GM19035 (cell line): ENCODE data around the gene TMCO6.
"Not testable (repeated sequence)": the region's sequence is repeated elsewhere in the genome, so short reads cannot be mapped to it uniquely, and the experiment has no call there.

Experiments used
- ATAC-seq: cut with Tn5 transposase; IDR thresholded peaks from one replicate; pipeline ENCODE4 v1.9.1; 2021; ENCODE audit not compliant: unreplicated experiment

TMCO6 gene

DNA sequence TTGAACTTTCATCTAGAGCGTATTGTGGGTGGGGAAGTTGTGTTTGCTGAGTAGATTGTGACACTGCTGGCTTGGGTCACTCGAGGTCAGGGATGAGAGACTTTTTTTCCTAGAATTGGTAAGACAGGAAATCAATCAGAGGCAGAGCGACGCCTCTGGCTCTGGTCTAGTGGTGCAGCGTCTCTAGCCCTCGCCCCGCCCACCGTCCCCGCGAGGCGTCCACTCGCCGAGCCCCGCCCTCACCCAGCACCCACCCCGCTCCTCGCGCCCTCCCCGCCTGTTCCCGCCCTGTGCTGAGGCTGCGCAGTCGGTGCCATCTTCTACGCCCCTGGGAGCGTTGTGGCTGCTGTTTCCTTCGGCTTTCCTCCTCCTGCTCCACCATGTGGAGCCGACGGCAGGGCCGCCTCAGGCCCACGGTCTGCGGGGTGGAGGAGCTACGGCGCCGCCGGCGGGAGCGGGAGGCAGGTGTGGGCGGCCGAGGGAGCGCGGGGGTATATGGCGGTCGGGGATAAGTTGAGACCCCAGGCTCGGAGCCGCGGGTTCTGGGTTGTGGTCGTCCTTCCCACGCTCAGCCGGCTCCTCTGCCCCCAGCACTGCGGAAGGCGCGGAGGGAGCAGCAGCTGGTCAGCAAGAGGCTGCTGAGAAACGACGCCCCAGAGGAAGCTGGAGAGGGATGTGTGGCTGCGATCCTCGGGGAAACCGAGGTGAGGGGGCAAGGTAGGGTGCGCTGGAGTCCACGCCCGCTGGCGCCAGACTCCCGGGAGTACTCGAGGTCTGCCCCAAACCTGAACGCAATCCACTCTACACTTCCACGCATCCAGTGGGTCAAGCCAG, at the start of gene TMCO6:
Gene TMCO6, plus strand, starts transcription at position 304 of the 834 bp plus-strand sequence. Its CDS starts 77 bp downstream, at position 381.
- ATAC-seq, result peak; percentile 94

DNA sequence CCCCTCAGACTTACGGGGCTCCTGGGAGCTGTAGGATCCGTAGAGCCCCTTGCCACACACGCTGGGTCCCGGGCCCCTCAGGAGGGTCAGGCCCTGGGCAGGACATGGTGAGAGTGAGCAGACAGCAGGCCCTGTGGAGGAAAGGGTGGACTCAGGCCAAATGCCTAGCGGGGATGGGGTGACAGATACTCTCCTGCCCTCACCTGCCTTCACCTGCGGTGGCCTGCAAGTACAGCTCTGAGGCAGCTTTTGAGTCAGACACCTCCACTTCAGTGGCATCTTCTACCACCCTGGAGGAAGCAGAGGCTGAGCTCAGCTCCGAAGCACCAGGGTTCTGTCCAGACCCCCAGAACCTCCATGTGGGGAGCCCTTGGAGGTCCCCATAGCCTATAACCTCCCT, 48.4 kb upstream of the TMCO6 start:
- ATAC-seq, result no peak

DNA sequence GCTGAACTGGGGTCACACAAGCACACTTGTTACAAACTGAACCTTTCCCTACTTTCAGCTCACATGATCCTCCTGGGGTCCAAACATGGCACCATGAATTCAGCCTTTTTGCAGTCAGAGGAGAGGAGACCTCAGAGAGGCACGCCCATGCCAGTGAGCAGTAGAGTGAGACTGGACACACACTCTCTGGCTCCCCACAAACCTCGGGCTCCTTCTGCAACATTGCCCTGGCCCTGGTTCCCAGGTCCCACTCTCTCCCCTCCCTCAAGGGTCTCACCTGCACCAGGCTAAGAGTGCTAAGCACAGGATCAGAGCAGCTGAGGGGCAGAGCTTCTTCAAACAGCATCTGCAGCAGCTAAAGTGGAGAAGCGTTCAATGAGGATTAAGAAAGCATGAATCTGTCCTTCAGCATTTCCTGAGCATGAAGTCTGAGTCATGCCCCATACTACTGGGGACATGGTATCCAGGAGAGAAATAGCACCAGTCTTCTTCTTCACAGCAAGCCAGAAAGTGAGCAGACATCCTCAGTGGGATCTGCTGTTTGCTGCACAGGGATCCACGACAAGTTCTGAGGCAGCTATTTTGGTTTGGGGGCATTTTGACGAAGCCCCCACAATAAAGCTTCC, 47.4 kb upstream of the TMCO6 start:
- ATAC-seq, result no peak

DNA sequence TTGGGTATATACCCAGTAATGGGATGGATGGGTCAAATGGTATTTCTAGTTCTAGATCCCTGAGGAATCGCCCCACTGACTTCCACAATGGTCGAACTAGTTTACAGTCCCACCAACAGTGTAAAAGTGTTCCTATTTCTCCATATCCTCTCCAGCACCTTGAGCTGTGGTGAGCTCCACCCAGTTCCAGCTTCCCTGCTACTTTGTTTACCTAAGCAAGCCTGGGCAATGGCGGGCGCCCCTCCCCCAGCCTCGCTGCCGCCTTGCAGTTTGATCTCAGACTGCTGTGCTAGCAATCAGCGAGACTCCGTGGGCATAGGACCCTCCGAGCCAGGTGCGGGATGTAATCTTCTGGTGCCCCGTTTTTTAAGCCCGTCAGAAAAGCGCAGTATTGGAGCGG, 46.2 kb upstream of the TMCO6 start:
- not testable (repeated sequence) for ATAC-seq

DNA sequence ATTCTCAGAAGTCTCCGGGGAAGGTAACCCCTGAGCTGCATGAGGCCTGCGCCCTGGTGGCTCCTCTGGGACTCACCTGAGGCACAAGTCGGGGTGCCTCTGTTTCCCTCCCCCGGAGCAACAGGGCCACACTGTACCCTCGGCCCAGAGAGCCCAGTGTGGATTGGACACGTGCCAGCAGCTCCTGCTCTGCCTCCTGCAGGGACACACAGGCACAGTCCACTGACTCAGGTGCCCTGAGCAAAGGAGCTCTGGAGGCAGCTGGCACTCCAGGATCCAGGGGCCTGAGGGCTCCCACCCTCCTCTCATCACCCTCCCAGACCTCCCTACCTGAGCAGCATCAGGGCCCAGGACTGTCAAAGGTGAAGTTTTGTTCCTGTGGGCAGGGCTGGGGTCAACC, 45.1 kb upstream of the TMCO6 start:
- ATAC-seq, result no peak

DNA sequence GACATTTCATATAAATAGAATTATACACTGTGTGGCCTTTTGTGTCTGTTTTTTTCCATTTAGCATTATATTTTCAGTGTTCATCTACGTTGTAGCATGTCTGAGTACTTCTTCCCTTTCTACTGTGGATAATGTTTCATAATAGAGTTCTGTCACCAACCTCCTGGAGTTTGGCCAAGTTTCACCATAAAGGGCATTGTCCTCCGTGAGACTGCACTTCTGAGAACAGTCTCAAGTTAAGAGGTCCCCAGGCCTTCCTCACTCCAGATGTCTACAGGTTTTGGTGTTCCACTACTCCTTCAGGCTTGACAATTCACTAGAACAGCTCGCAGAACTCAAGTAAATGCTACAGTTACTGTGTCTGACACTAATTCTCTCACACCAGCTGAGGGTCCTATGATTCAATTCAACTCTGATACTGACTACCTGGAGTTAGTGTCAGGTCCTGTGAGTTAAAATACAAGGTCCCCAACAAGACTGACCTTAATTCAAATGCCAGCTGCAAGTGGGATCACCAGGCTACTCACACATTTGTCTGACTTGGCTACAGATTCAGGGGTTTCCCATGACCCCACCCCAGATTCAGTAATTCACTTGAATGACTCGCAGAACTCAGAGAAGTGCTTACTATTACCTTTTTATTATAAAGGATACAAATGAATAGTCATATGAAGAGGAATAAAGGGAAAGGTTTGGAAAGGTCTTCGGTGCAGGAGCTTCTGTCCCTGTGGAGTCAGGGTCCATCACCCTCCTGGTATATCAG, 43.5 kb upstream of the TMCO6 start:
- ATAC-seq, result no peak

DNA sequence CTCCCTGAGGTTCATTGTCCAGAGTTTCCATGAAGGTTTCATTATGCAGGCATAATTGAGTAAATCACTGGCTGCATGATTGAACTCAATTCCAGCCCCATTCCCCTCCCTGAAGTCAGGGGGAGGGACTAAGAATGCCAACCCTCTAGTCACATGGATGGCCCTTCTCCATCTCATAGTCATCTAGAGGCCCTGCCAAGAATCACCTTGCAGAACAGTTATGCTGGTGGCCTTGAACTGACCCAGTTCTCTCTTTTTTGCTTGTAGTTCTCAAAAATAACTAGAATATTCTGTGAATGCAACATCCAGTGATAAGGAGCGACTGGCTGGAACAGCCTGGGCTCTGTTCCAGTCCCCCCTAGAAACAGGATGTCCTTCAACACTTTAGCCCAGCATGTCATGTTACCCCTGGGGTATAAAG, 42.9 kb upstream of the TMCO6 start:
- no peak for ATAC-seq

DNA sequence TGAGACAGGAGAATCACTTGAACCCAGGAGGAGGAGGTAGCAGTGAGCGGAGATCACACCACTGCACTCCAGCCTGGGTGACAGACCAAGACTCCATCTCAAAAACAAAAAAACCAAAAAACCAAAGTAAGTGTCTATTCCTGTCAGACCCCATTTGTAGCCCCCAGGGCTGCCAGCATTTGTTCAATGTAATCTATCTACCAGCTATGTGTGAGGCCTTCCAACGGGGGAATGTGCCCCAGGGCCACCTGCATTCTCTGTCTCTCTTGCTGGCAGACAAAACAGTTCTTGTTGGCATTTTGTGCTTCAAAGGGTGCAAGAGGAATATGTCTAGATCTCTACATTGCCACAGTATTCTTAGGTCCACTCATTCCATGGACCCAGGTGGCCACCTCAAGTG, 40.4 kb upstream of the TMCO6 start:
- no peak for ATAC-seq

DNA sequence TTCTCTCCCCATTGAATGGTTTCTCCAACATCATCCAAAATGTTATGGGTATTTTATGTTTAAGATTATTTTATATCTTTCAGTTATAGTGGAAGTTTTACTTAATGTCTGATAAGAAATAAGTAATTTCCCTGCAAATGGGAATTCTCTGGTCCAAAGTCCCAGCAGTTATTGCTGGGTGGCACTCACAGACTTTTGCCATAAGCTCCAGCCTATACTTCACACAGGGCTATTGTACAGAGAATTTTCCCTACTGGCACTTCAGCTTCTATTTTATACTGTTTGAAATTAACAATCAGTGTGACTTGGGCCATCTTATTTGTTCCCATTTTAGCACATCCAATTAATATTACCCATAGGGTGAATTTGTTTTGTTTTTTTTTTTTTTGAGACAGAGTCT, 39.2 kb upstream of the TMCO6 start:
- ATAC-seq, result no peak

DNA sequence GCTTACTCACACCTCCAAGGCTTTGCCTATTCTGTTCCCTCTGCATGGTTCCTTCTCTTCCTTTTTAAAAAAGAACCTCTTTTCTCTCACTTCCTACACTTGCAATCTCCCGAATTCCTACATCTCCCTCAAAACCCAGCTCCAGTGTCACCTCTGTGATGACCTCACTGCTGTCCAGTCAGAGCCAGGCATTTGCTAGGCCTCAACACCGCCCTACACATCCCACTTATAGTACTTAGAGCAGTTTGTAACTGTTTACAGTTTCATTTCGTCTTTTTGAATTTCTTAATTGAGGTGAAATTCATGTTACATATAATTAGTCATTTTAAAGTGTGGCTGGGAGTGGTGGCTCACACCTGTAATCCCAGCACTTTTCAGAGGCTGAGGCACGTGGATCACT, 37.1 kb upstream of the TMCO6 start:
- ATAC-seq, result no peak

DNA sequence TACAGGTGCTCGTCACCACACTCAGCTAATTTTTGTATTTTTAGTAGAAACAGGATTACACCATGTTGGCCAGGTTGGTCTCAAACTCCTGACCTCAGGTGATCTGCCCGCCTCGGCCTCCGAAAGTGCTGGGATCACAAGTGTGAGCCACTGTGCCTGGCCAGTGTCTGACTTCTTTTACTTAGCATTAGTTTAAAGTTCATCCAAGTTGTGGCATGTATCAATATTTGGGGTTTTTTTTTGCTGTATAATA, 35.9 kb upstream of the TMCO6 start:
- ATAC-seq, result not testable (repeated sequence)

DNA sequence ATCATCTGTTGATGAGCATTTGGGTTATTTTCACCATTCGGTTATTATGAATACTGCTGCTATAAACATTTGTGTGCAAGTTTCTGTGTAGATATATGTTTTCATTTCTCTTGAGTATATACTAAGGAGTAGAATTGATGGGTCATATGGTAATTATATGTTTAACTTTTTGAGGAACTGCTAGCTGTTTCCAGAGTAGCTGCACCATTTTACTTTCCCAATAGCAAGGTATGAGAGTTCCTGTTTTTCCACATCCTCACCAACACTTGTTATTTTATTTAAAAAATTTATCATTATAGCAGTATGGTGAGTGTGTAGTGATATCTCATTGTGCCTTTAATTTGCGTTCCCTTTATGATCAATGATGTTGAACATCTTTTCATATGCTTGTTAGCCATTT, 35.5 kb upstream of the TMCO6 start:
- no peak for ATAC-seq

DNA sequence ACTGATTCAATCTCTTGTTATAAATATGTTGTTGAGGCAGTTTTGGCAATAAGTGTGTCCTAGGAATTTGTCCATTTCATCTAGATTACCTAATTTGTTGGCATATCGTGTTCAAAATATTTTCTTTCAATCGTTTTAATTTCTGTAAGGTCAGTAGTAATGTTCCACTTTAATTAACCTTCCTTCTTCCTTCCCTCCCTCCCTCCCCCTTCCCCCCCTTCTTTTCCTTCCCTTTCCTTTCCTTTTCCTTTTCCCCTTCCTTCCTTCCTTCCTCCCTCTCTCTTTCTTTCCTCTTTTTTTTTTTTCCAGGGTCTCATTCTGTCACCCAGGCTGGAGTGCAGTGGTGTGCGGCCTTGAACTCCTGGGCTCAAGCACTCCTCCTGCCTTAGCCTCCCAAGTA, 33.4 kb upstream of the TMCO6 start:
- ATAC-seq, result no peak

DNA sequence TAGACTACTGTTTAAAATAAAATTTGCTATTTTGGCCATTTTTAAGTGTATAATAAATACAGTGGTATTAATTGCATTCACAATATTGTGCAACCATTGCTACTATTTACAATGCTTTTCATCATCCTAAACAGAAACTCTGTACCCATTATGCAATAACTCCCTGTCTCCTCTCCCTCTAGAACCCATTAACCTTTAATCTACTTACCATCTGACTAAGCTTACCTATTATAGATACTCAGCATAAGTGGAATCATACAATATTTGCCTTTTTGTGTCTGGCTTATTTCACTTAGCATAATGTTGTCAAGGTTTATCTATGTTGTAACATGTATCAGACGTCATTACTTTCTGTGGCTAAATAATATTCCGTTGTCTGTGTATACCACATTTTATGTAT, 32.2 kb upstream of the TMCO6 start:
- no peak for ATAC-seq

DNA sequence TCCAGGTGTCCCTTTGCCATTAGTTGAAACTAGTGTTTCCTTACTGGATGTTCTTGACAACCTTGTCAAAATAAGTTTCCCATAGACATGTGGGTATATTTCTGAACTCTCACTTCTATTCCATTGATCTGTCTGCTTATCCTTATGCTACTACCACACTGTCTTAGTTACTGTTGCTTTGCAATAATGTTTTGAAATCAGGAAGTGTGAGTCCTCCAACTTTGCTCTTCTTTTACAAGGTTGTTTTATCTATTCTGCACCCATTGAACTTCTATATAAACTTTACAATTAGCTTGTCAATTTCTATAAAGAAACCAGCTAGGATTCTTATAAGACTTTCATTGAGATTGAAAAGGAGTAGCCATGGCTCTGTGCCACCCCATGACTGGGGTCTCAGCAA, 30.5 kb upstream of the TMCO6 start:
- no peak for ATAC-seq

DNA sequence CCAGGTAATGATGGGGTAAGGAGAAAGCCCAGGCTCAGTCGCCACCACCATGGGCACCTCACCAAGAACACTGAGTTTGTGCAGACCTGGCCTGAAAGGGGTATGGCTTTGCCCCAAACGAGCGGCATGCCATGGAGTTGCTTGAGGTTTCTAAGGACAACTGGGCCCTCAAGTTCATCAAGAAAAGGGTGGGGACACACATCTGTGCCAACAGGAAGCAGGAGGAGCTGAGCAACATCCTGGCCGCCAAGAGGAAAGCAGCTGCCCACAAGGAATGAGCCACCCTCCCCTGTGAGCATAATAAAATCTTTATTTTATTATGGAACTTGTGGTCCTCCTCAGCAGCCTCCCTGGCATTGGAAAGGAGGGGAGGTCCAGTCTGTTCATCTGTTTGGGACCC, 30.1 kb upstream of the TMCO6 start:
- no peak for ATAC-seq

DNA sequence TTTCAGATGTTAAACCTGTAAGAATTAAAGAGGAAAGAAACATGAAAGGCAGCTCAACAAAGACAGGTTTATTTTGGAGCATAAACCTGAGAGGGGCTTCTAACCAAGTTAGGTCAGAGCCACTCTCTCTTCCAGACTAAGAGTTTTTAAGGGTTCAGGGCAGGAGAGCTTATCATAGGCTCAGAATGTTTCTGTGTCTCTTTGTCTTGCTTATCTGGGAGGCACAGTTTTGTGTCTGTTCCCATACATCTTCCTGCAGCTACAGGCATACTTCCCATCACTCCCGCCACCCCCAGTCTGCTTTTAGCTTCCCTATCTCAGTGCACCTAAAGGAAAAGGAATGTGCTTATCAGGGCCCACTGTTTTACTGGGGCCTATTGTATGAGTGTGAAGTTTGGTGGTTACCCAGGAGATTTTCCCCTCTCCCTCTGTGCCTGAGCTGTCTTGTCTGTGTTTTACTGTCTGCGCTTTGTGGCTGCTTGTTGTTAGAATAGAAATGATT, 28.2 kb upstream of the TMCO6 start:
- ATAC-seq, result no peak

DNA sequence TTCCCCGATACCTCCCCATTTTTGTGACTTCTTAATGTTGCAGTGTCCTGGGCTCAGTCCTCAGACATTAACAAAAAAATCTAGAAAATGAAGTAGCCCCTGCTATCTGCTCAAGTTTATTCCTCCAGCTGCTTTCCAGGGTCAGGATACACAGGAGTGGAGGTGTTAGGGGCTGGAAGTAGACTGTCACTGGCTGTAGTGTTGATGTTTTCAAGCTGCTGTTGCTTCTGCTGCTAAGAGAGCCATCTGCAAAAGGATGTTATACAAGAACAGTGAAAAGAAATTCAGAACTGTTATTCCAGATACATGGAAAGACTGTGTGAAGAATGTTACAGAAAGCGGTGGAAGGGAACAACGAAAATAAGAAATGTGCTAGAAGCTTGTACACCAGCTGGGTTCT, 16.9 kb upstream of the TMCO6 start:
- ATAC-seq, result no peak

DNA sequence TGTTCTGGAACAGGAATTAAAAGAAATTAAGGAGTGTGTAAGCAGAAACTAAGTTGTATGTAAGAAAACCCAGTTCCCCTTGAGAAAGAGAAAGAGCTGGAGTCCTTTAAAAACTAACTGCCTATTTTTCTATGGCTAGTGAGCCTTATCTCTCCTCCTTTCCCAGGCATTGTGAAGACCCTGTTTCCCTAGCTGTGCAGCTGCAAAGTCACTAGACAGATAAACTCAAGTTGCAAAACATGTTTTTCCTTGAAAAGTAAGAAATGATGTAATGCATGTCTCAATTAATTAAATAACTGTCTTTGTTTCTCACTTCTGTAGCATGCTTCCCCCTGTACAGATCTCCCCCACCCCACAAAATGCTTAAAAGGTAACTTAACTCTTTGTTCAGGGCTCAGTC, 16.2 kb upstream of the TMCO6 start:
- not testable (repeated sequence) for ATAC-seq

DNA sequence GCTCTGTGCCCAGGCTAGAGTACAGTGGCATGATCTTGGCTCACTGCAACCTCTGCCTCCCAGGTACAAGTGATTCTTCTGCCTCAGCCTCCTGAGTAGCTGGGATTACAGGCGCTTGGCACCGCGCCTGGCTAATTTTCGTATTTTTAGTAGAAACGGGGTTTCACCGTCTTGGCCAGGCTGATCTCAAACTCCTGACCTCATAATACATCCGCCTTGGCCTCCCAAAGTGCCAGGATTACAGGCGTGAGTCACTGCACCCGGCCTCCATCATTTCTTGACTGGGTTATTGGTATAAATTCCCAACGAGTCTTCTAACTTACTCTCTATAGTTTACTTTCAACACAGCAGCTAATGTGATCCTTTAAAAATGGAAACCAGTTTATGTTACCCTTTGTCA, 14.4 kb upstream of the TMCO6 start:
- ATAC-seq, result not testable (repeated sequence)

DNA sequence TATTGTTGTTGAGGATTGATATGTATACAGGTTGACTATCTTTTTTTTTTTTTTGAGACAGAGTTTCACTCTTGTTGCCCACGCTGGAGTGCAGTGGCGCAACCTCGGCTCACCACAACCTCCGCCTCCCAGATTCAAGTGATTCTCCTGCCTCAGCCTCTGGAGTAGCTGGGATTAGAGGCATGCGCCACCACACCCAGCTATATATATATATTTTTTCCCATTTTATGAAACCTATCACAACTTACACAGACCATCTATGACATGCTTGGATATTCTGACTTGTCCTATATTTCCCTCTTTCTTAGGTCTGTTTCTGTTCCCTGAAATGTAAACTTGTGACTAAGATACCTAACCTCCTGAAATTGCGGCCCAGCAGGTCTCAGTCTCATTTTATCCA, 11.3 kb upstream of the TMCO6 start:
- no peak for ATAC-seq

DNA sequence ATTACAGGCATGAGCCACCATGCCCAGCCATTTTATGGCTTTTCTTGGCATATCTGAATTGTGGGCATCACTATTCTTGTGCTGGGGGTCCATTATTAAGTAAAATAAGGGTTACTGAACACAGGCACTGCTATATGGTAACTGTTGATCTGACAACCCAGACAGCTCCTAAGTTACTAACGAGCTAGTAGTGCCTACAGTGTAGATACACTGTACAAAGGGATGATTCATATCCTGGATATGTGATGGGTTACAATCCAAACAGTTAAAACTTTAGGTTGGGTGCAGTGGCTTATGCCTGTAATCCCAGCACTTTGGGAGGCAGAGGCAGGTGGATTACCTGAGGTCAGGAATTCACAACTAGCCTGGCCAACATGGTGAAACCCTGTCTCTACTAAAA, 10.5 kb upstream of the TMCO6 start:
- no peak for ATAC-seq
